NCI-H510A (cell line): ENCODE measurements around the gene PRKCQ.

Experiments
- DNase-seq: peaks from one replicate; lab custom pipeline; 2025; lab: John Stamatoyannopoulos, UW

PRKCQ gene

DNA sequence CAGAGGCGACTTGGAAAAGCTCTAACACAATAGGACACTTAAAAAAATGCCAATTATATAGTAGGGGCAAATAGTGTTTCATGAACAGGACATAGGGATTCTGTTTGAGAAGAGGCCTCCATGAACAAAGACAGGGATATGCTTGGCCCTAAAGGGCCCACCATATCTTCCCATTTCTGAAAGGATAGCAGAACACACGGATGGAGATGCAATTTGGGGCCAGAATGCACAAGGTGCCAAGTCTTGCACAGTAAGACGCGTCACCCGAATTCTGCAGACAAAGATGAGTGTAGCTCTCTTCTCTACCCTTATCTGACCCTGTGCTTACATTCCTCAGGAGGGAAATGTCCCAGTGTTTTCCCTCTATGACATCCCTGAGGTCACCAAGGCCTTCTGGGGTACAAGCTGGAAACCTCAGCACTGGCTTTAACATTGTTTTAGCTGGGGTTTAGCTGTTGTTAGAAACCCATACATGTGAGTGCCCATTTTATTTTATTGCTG is 12.8 kb downstream of the PRKCQ start:
- no peak for DNase-seq

- DNase-seq, result no peak
These were observed 14.5 kb downstream of the PRKCQ start for GRCh38 chr10:6565588-6565987.

DNA sequence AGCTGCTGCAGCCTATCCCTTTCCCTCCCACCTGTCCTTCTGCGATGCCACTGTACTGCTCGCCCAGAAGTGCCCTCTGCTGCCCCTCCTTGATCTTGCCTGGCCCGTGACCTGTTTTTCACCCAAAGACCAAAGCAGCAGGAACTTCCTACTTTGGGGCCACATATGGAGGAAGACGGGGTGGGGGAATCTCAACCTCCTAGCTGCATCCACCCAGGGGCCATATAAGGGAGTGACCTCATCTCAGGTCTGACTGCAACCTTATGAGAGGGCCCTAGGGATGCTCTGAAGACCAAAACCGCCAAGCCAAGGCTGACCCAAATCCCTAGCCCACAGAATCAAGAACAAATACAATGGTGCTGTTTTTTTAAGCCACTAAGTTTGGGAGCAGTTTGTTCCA is 15.7 kb downstream of the PRKCQ start:
- DNase-seq, result no peak

GRCh38 chr10:6563731-6564130 is 16.3 kb downstream of the PRKCQ start:
- no peak for DNase-seq

DNA sequence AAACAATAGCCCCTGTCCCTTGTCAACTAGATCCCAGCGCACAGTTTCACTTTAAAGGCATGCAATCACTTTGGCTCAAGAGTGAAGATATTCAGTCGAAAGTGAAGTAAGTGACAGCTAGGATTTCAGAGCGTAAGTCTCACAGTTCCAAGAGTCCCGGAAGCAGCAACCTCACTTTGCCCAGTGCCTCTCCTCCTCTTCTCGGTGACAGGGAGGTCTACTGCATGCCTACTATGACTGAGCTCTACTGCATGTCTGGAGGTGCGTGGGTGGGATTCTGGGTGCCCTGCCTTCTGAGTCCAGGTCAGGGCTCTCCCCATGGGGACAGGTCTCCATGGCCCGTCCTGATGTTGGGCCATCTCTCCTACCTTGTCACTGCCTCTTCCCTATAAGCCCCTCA is 17.0 kb downstream of the PRKCQ start:
- no peak for DNase-seq

DNA sequence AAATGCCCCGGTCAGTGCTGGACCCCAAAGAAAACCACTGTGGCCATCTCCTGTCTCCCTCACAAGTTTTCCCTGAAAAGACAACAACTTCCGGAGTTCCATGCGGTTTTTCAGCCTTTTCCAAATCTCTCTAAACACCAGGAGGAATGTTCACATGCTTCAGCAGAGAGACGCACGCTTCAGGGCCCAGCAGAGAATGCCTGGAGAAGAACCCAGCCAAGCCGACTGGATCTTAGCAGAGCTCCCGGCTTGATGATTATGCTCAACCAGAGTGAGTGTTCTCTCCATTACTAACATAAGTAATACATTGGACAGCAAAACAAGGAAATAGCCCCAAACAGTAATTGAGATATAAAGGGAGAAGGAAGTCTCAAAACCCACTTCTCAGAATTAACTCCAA is 17.9 kb downstream of the PRKCQ start:
- DNase-seq, result no peak

DNA sequence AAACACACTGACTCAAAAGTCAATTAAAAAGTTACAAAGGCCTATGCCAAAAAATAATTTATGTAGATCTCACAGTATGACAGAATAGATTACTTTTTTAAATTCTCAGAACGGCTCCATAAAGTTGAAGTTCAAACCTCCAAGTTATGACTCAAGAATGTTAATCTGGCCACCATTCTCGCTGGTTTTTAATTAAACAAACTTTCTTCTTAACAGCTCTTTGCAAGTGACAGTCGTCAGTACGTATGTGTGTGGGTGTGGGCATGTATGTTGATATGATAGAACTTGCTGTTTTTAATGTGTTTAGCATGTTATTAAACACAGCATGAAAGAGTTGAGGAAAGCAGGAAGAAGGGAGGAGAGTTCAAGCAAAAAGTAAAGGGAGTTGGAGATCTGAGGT is 18.5 kb downstream of the PRKCQ start:
- no peak for DNase-seq

DNA sequence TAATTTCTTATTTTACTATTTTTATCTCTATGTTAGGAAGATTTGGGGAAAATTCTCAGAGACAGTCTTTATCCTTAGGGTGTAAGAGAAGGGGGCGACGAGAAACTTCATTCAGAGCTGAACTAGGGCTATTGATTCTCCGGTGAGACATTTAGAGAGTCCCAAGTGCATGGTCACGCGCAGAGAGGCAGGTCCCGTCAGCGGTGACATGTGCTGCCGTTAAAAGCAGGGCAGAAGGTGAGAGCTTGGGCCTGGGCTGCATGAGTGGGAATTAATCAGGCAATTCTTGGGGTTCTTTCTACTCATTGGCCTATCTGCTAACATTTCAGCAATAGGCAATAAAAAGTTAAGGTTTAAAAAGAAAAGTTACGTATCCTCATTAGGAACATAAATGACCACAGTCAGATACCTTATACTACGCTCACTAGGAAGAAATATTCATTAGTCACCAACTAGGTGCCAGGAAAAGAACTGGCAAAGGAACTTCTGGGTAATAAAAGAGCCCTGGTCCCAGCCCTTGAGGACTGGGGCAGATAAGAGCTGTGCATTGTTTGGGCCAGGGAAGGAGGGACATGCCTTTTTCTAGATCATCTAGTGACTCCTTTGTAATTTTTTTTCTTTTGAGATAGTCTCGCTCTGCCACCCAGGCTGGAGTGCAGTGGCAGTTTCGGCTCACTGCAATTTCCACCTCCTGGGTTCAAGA is 21.2 kb downstream of the PRKCQ start:
- no peak for DNase-seq

DNA sequence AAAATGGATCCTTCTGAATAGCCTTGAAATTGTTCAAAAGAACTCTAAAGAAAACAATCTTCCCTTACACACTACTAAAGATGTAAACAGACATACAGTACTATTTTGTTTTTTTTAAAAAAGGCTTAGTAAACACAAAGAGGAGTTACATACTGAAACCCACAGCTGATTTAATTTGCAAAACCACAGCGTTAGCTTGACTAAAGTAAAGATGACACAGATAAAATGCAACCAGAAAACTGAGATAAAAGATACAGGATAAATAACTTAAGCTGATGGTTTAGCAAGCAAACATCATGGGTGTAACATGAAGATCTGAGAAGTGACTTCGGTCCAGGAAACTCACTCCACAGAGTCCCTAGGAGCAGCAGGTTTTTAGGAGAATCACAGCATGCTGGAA is 21.8 kb downstream of the PRKCQ start:
- DNase-seq, result no peak

GRCh38 chr10:6553937-6554336 is 26.1 kb downstream of the PRKCQ start:
- DNase-seq, result no peak

DNA sequence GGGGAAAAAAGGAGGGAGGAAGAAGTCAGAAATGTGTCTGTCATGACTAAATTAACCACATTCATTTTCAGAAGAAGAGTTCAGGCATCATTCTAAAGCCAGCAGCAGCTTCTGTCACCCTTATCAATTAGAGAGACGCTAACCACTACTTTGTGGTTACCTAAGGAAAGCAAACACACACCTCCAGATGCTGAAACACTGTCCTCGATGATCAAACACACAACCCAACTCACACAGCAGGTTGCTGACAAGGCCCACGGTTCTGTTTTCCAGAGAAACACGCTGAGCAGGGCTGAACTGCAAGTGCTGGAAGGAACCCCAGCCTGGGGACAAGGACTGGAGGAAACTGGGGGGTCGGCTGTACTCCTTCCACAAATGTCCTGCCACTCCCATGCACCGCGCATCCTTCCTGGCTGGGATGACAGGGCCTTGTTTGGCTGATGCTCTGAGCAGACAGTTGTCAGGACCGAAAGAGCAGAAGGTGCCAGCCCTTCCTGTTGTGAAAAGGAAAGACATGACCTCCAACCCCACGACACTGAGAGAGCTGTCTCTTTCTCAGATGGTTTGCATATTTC is 36.6 kb downstream of the PRKCQ start:
- DNase-seq, result no peak

DNA sequence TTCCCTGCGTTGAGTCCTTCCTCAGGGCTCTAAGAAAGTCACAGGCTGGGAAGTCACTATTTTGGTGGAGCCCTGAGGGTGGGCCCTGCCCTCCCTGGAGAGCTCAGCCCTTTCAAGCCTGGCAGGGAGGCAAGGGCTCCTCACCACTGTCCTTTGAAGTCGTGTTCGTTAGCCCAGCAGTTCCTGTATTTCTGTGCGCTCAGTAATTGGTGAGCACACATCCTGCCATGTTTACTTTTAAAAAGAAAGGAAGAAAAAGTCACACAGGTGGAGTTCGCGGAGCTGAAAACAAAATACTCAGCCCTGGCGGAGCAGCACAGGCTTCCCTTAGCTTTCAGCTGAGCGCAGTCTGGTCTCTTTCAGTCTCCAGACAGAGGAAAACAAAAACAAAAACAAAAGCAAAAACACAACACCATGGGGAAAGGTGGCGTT is 37.1 kb downstream of the PRKCQ start:
- DNase-seq, result no peak

DNA sequence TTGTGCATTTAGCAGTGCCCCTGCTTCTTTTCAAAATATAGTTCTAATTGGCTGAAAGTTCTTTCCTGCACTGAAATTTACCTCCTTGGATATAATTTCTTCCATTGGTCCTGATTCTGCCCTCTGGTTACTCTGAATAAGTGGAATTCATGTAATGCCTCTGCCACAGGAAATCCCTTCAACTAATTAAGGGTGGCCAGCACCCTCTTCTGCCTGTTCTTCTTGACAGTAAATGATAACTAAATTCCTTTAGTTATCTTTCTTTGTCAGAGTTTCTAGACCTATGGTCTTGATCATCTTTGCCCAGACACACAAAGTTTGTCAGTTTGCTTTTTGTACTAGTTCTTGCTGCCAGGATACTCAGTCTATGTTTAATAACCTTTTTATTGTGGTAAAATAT is 40.2 kb downstream of the PRKCQ start:
- no peak for DNase-seq

- no peak for DNase-seq
These were observed 42.3 kb downstream of the PRKCQ start for GRCh38 chr10:6537770-6538169.

DNA sequence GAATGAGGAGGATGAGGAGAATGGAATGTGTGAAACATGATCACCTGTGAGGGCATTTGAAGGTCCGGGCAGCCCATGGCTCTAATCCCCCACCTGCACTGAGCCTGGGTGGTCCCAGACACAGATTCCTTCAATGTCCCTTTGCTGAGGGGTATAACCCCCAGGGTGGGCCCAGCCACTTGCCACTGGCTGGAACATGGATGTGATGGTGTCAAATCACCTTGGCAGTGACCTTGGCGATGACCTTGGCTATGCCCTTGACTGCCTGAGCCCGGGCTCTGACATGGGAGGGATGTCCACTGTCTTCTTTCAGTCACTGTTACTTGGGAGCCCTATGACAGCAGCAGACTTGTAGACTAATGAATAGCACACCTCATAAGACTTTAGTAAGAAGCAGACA is 44.0 kb downstream of the PRKCQ start:
- DNase-seq, result no peak

- no peak for DNase-seq
These were observed 44.8 kb downstream of the PRKCQ start for GRCh38 chr10:6535156-6535764.

- no peak for DNase-seq
These were observed 47.8 kb downstream of the PRKCQ start for GRCh38 chr10:6532321-6532720.

GRCh38 chr10:6530966-6531365 is 49.1 kb downstream of the PRKCQ start:
- DNase-seq, result no peak

GRCh38 chr10:6530211-6530840 is 49.8 kb downstream of the PRKCQ start:
- DNase-seq, result no peak

DNA sequence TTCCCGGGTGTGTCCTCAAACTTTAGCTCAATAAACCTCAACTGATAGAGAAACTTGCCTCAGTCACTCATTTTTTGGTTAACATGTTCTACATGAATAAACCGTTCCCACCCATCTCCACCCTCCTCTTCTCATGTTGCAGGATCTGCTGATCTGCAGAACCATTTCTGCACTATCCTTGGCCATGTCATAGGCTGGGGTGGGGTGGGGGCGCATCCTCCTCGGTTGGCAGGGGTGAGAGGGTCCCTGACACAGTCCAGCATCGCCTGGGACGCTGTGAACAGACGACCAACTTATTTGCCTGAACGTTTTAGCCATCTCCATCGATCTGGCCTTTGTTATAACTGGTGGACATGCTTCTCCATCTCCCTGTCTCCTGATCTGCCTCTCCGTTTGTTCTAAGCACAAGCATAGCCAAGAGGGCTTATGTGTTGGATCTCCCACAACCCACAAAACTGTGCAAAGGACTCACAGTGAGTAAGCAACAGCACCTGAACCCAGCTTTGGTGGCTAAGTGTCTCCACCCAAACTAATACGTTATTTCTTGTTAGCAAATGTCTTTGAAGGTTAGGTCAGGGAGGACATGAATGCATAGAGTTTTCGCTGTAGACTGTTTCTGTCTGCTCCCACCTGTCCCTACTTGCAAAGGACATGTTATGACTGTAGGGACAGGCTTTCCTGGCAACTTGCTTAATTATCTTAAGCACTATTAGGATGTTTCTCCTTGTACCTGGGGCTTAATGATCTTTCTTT is 51.7 kb downstream of the PRKCQ start:
- DNase-seq, result no peak

GRCh38 chr10:6525599-6526165 is 54.4 kb downstream of the PRKCQ start:
- no peak for DNase-seq

GRCh38 chr10:6522230-6522629 is 57.8 kb downstream of the PRKCQ start:
- DNase-seq, result no peak
